Vagina (tissue), 2 donors: ENCODE data around the gene ARSB.

Source experiments
- CTCF ChIP-seq, 3 experiments: fragments of 450-650 bp in 2 of 3; fragments of 200-600 bp in 1 of 3; sonication (generic) in 1 of 3; IDR thresholded peaks; one replicate each; pipeline ENCODE4 v1.5.1; 2017 to 2019; ENCODE audit warnings: antibody characterized with exemption in 3 of 3, mild to moderate bottlenecking in 2 of 3, moderate library complexity in 2 of 3
- POLR2A ChIP-seq, 2 donors: fragments of 450-650 bp; IDR thresholded peaks; one replicate each; pipeline ENCODE4 v1.6.1; 2017; ENCODE audit warnings: antibody characterized with exemption in 2 of 2, mild to moderate bottlenecking in 2 of 2, moderate library complexity in 2 of 2

- no peak for TF ChIP-seq CTCF (IDR thresholded peaks at IDR 0.05)
- no peak for TF ChIP-seq POLR2A (IDR thresholded peaks at IDR 0.05)
These were observed 193.5 kb downstream of the ARSB start for GRCh38 chr5:78791501-78792100.
